Upper lobe of left lung (tissue), 4 donors: Measurements from ENCODE around the gene SULT1C2.

Experiments used
- CTCF ChIP-seq, 6 experiments: fragments of 450-650 bp in 4 of 6; fragments of 200-600 bp in 2 of 6; sonication (generic) in 2 of 6; IDR thresholded peaks; one replicate each; pipeline ENCODE4 v1.5.1; 2016 to 2019; ENCODE audit warnings: antibody characterized with exemption in 6 of 6
- EP300 ChIP-seq, 4 donors: sonication (generic); formaldehyde crosslinking; IDR thresholded peaks; one replicate each; pipeline ENCODE4 v1.5.1; 2017; ENCODE audit warnings: antibody characterized with exemption in 4 of 4, control low read depth in 2 of 4
- POLR2A ChIP-seq, 4 donors: fragments of 450-650 bp; IDR thresholded peaks; one replicate each; pipeline ENCODE4 v1.5.1; 2016 to 2017; ENCODE audit warnings: antibody characterized with exemption in 4 of 4, mild to moderate bottlenecking in 2 of 4
- POLR2AphosphoS5 ChIP-seq, 2 donors: sonication (generic); formaldehyde crosslinking; IDR thresholded peaks; one replicate each; pipeline ENCODE4 v1.5.1; 2017; ENCODE audit warnings: antibody characterized with exemption in 2 of 2

- TF ChIP-seq CTCF (IDR thresholded peaks at IDR 0.05) (no peak), POLR2AphosphoS5 (IDR thresholded peaks at IDR 0.05) (no peak), EP300 (IDR thresholded peaks at IDR 0.05) (no peak), POLR2A (IDR thresholded peaks at IDR 0.05) (no peak)
Observed at GRCh38 chr2:108348816-108349570, 60.3 kb downstream of the SULT1C2 start.
